ENCODE results near the gene KRTAP19-4. TPM values are rescaled to one million over a fixed set of nuclear protein-coding genes. Genes with fewer than 3 reads are reported as not detected.

KRTAP19-4 gene
- total RNA-seq, 1 donor from 2014 or later: not detected

- TF ChIP-seq, protein P1, sequence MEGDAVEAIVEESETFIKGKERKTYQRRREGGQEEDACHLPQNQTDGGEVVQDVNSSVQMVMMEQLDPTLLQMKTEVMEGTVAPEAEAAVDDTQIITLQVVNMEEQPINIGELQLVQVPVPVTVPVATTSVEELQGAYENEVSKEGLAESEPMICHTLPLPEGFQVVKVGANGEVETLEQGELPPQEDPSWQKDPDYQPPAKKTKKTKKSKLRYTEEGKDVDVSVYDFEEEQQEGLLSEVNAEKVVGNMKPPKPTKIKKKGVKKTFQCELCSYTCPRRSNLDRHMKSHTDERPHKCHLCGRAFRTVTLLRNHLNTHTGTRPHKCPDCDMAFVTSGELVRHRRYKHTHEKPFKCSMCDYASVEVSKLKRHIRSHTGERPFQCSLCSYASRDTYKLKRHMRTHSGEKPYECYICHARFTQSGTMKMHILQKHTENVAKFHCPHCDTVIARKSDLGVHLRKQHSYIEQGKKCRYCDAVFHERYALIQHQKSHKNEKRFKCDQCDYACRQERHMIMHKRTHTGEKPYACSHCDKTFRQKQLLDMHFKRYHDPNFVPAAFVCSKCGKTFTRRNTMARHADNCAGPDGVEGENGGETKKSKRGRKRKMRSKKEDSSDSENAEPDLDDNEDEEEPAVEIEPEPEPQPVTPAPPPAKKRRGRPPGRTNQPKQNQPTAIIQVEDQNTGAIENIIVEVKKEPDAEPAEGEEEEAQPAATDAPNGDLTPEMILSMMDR (IDR thresholded peaks at IDR 0.05): no peak
- no peak for DNase-seq (ENCODE audit: low spot score in 2 of 2)
- Histone ChIP-seq H3K4me3 (no peak overlapping the region), H3K36me3 (no peaks in the 10 kb centered on the region), H3K27me3 (no peaks in the 10 kb centered on the region), H3K9me3 (no peaks in the 10 kb centered on the region), H3K27ac (no peak overlapping the region), H3K4me1 (no peaks in the 10 kb centered on the region)
- intact Hi-C loops (cut with DNase I): no loop called here
Measured at GRCh38 chr21:30478004-30478403, 19.0 kb downstream of the KRTAP19-4 start.

- TF ChIP-seq, protein P1 (IDR thresholded peaks at IDR 0.05): no peak
- no peak for DNase-seq (ENCODE audit: low spot score in 2 of 2)
Measured at GRCh38 chr21:30468900-30469714, 27.9 kb downstream of the KRTAP19-4 start.

GRCh38 chr21:30463713-30464112, 33.3 kb downstream of the KRTAP19-4 start:
- H3K4me1 ChIP-seq: no peaks in the 10 kb centered on the region
- no peak for DNase-seq (ENCODE audit: low spot score in 2 of 2)
- no peaks in the 10 kb centered on the region for H3K36me3 ChIP-seq
- intact Hi-C loops (cut with DNase I): no loop called here
- H3K27me3 ChIP-seq: no peaks in the 10 kb centered on the region
- H3K9me3 ChIP-seq: no peaks in the 10 kb centered on the region
- H3K4me3 ChIP-seq: no peak overlapping the region
- TF ChIP-seq, protein P1 (IDR thresholded peaks at IDR 0.05): no peak
- no peak overlapping the region for H3K27ac ChIP-seq

More at GRCh38 chr21:30468900-30469714, 27.9 kb downstream of the KRTAP19-4 start:
- no peaks in the 10 kb centered on the region for H3K27me3 ChIP-seq
- no peaks in the 10 kb centered on the region for H3K9me3 ChIP-seq
- no peaks in the 10 kb centered on the region for H3K36me3 ChIP-seq
- H3K4me3 ChIP-seq: no peak overlapping the region
- no peak overlapping the region for H3K27ac ChIP-seq
- no peaks in the 10 kb centered on the region for H3K4me1 ChIP-seq
- intact Hi-C loops (cut with DNase I): no loop called here

- no peaks in the 10 kb centered on the region for H3K4me1 ChIP-seq
- no peaks in the 10 kb centered on the region for H3K27me3 ChIP-seq
- DNase-seq (ENCODE audit: low spot score in 2 of 2): no peak
- H3K27ac ChIP-seq: no peak overlapping the region
- intact Hi-C loops (cut with DNase I): no loop called here
- H3K4me3 ChIP-seq: no peak overlapping the region
- no peaks in the 10 kb centered on the region for H3K9me3 ChIP-seq
- no peaks in the 10 kb centered on the region for H3K36me3 ChIP-seq
- TF ChIP-seq, protein P1 (IDR thresholded peaks at IDR 0.05): no peak
Measured at GRCh38 chr21:30448514-30448913, 48.5 kb downstream of the KRTAP19-4 start.

- intact Hi-C loops (cut with DNase I): no loop called here
- Histone ChIP-seq H3K9me3 (no peaks in the 10 kb centered on the region), H3K27me3 (no peaks in the 10 kb centered on the region), H3K27ac (no peak overlapping the region), H3K4me1 (no peaks in the 10 kb centered on the region), H3K36me3 (no peaks in the 10 kb centered on the region), H3K4me3 (no peak overlapping the region)
- DNase-seq (ENCODE audit: low spot score in 2 of 2): no peak
- TF ChIP-seq, protein P1 (IDR thresholded peaks at IDR 0.05): no peak
Measured at GRCh38 chr21:30447056-30447455, 49.9 kb downstream of the KRTAP19-4 start.

Other genes with a start within 250 kb of the KRTAP19-4 start
- not detected for gene KRTAP24-1, start 214.2 kb downstream of the KRTAP19-4 start, total RNA-seq
- not detected for gene KRTAP25-1, start 207.7 kb downstream of the KRTAP19-4 start, total RNA-seq
- gene KRTAP26-1, start 176.8 kb downstream of the KRTAP19-4 start, total RNA-seq: not detected
- gene KRTAP27-1, start 159.5 kb downstream of the KRTAP19-4 start, total RNA-seq: not detected
- not detected for gene KRTAP23-1, start 148.6 kb downstream of the KRTAP19-4 start, total RNA-seq
- not detected for gene KRTAP13-2, start 124.9 kb downstream of the KRTAP19-4 start, total RNA-seq
- gene KRTAP13-1, start 101.1 kb downstream of the KRTAP19-4 start, total RNA-seq: not detected
- gene KRTAP13-3, start 71.2 kb downstream of the KRTAP19-4 start, total RNA-seq: not detected
- not detected for gene KRTAP13-4, start 66.9 kb downstream of the KRTAP19-4 start, total RNA-seq
- not detected for gene KRTAP15-1, start 56.9 kb downstream of the KRTAP19-4 start, total RNA-seq
- gene KRTAP19-1, start 16.8 kb downstream of the KRTAP19-4 start, total RNA-seq: not detected
- not detected for gene KRTAP19-2, start 9.7 kb downstream of the KRTAP19-4 start, total RNA-seq
- not detected for gene KRTAP19-3, start 5.2 kb downstream of the KRTAP19-4 start, total RNA-seq
- gene KRTAP19-5, start 5.0 kb upstream of the KRTAP19-4 start, total RNA-seq: not detected
- gene KRTAP19-6, start 44.7 kb upstream of the KRTAP19-4 start, total RNA-seq: not detected
- not detected for gene KRTAP19-7, start 64.1 kb upstream of the KRTAP19-4 start, total RNA-seq
- not detected for gene KRTAP22-2, start 93.2 kb upstream of the KRTAP19-4 start, total RNA-seq
- gene KRTAP6-3, start 95.3 kb upstream of the KRTAP19-4 start, total RNA-seq: not detected
- not detected for gene KRTAP6-2, start 101.7 kb upstream of the KRTAP19-4 start, total RNA-seq
- gene KRTAP22-1, start 103.9 kb upstream of the KRTAP19-4 start, total RNA-seq: not detected
- gene KRTAP6-1, start 116.8 kb upstream of the KRTAP19-4 start, total RNA-seq: not detected
- gene KRTAP20-1, start 119.3 kb upstream of the KRTAP19-4 start, total RNA-seq: not detected
- gene KRTAP20-4, start 123.5 kb upstream of the KRTAP19-4 start, total RNA-seq: not detected
- not detected for gene KRTAP20-2, start 138.0 kb upstream of the KRTAP19-4 start, total RNA-seq
- not detected for gene KRTAP20-3, start 145.7 kb upstream of the KRTAP19-4 start, total RNA-seq
- not detected for gene KRTAP21-3, start 221.6 kb upstream of the KRTAP19-4 start, total RNA-seq

Measured in ascending aorta (tissue), 2 donors.